BJ (cell line): ENCODE measurements around the gene CFHR3. TPM values are rescaled to one million over a fixed set of nuclear protein-coding genes. Genes with fewer than 3 reads are reported as not detected.
A peak's percentile ranks its signal among the peaks of the same experiment; 100 is the strongest.
"Not testable (repeated sequence)": the region's sequence is repeated elsewhere in the genome, so short reads cannot be mapped to it uniquely, and the experiment has no call there.

Experiments
- CTCF ChIA-PET: fragments of 350-600 bp; formaldehyde crosslinking; extraction: SDS; loops from one replicate; lab custom pipeline; 2021; ENCODE audit warnings: antibody characterized with exemption, inconsistent platforms; lab: Yijun Ruan, JAX
- POLR2A ChIA-PET: fragments of 300-600 bp; sonication (Branson Sonifier 250); formaldehyde crosslinking; extraction: SDS; loops from one replicate; lab custom pipeline; 2021; ENCODE audit warnings: antibody characterized with exemption; lab: Charles Lee
- DNase-seq: peaks from one replicate; pipeline ENCODE4 v3.0.0-alpha.2; 2011; ENCODE audit warnings: low read depth
- H3K27me3 ChIP-seq: 2 replicates; pipeline ENCODE4 v1.6.0; 2011; ENCODE audit warnings: low read length; ENCODE audit not compliant: control insufficient read depth, insufficient read depth
- H3K36me3 ChIP-seq: 2 replicates; pipeline ENCODE4 v1.5.1; 2011; ENCODE audit warnings: low read length; ENCODE audit not compliant: control insufficient read depth, insufficient read depth
- H3K4me3 ChIP-seq: 2 replicates; pipeline ENCODE4 v1.5.1; 2011; ENCODE audit warnings: low read depth, mild to moderate bottlenecking, control low read depth, low read length
- polyA plus RNA-seq: library from polyadenylated mRNA; depleted of rRNA; stranded (reverse); fragments of >200 nt; gene quantifications from 2 replicates; pipeline ENCODE4 v1.2.3, GENCODE V29; 2011
- TF ChIP-seq, protein P1 (sequence below): IDR thresholded peaks from 2 replicates; pipeline ENCODE4 v1.5.1; 2011; ENCODE audit warnings: low read depth, mild to moderate bottlenecking, control low read depth, inconsistent platforms, low read length, moderate library complexity; ENCODE audit not compliant: insufficient read depth

Gene CFHR3
- polyA plus RNA-seq, 1 experiment: not detected

- Histone ChIP-seq H3K4me3 (no peak overlapping the region), H3K27me3 (no peaks in the 10 kb centered on the region), H3K36me3 (no peaks in the 10 kb centered on the region)
- TF ChIP-seq, protein P1, sequence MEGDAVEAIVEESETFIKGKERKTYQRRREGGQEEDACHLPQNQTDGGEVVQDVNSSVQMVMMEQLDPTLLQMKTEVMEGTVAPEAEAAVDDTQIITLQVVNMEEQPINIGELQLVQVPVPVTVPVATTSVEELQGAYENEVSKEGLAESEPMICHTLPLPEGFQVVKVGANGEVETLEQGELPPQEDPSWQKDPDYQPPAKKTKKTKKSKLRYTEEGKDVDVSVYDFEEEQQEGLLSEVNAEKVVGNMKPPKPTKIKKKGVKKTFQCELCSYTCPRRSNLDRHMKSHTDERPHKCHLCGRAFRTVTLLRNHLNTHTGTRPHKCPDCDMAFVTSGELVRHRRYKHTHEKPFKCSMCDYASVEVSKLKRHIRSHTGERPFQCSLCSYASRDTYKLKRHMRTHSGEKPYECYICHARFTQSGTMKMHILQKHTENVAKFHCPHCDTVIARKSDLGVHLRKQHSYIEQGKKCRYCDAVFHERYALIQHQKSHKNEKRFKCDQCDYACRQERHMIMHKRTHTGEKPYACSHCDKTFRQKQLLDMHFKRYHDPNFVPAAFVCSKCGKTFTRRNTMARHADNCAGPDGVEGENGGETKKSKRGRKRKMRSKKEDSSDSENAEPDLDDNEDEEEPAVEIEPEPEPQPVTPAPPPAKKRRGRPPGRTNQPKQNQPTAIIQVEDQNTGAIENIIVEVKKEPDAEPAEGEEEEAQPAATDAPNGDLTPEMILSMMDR: no peak
- ChIA-PET CTCF (no interaction called here), POLR2A (no interaction called here)
- DNase-seq: no peak
Measured at GRCh38 chr1:196738730-196739129, 35.9 kb upstream of the CFHR3 start.

- DNase-seq, H3K36me3 ChIP-seq, H3K27me3 ChIP-seq, POLR2A ChIA-PET, CTCF ChIA-PET, H3K4me3 ChIP-seq: not testable (repeated sequence)
- TF ChIP-seq, protein P1: peak; percentile 43
Measured at GRCh38 chr1:196743244-196743643, 31.4 kb upstream of the CFHR3 start.

DNA sequence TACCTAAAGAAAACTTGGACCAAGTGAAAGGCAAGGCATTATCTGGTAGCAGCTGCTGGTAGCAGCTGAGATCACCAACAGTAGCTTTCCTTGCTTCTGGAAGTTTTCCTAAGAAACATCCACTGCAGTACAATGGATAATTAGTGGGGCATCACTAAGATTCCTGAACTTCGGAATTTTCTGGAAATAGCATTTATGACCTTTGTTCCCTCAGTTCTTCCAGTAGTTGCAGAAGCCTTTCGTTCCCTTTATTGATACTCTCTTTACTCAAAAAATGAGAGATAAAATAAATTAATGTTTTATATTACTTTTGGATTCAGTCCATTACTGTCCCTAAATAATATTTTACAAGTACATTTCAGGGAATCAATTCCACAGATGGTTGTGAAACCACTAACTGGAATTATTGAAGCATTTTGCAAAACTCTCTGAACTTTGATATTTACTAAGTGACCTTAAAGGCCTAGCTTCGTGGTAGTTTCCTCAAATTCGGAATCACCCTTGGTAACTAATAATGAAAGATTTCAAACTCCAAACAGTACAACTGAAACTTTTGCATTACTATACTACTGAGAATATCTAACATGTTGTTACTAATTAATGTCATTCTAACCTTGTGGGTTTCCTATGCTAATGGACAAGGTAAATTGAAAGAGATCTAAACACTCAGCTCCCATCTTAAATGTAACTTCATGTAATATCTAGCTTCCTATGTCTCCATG lies 9.5 kb upstream of the CFHR3 start:
- DNase-seq, POLR2A ChIA-PET, H3K36me3 ChIP-seq, H3K4me3 ChIP-seq, CTCF ChIA-PET, H3K27me3 ChIP-seq: not testable (repeated sequence)

DNA sequence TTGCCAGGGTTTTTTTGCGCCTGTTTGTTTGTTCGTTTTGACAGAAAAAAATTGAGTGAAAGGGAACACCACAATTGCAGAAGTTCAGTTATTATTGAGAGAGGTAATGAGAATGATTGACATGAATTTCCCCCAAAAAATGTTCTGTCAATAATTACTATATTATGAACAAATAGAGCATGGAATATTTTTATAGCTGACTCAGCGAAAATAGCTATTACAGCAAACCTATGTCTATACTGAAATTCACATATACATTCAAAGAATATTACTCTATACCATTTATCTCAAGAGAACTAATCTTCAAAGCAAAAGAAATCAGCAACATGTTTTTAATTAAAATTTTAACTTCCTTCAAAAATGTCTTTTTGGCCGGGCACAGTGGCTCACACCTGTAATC lies 4.8 kb upstream of the CFHR3 start:
- DNase-seq, H3K27me3 ChIP-seq, H3K4me3 ChIP-seq, CTCF ChIA-PET, H3K36me3 ChIP-seq: not testable (repeated sequence)
- POLR2A ChIA-PET: interaction anchor here (0.5 kb wide), 1 partner anchor 185 kb away, joined by 7 read pairs; no protein-coding TSS in a partner anchor

DNA sequence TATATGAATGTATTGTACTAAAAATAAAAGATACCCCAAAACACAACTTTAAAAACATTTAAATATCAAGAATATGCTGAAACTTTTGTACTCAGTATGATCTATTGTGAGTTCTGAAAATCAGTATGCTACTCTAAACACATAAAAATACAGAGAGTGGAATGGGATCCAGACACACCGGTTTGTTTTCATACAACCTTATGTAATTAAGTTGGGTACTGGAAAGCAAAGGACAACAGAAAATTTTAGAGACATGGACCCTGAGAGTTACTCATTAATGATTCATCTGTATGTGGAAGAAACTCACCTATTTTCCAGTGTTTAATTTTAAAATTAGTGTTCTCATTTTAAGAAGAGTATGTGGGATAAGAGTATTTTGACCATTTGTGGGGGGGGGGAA lies 927 bp upstream of the CFHR3 start:
- H3K36me3 ChIP-seq: no peaks in the 10 kb centered on the region
- H3K4me3 ChIP-seq: no peak overlapping the region
- TF ChIP-seq, protein P1: no peak
- POLR2A ChIA-PET: no interaction called here
- no peak for DNase-seq
- no peaks in the 10 kb centered on the region for H3K27me3 ChIP-seq
- CTCF ChIA-PET: no interaction called here

DNA sequence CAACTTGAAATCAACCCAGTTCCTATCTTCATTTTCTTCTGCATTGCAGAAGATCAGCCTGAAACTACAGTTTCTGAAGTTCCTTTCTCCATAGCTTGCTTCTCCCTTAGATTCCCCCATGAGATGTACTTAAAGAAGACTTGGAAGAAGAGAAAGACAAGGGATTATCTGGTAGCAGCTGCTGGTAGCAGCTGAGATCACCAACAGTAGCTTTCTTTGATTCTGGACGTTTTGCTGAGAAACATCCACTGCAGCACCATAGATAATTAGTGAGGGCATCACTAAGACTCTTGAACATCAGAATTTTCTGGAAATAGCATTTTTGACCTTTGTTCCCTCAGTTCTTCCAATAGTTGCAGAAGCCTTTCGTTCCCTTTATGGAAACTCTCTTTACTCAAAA lies 465 bp upstream of the CFHR3 start:
- H3K4me3 ChIP-seq: no peak overlapping the region
- ChIA-PET CTCF (no interaction called here), POLR2A (no interaction called here)
- DNase-seq: no peak
- TF ChIP-seq, protein P1: no peak
- H3K27me3 ChIP-seq: no peaks in the 10 kb centered on the region
- H3K36me3 ChIP-seq: no peaks in the 10 kb centered on the region
